ENCODE measurements around the gene RBBP4.
"Not testable (repeated sequence)": the region's sequence is repeated elsewhere in the genome, so short reads cannot be mapped to it uniquely, and the experiment has no call there.

Gene RBBP4

GRCh38 chr1:32665915-32666314 is 14.9 kb downstream of the RBBP4 start:
- no peak for DNase-seq
- no peaks in the 10 kb centered on the region for H3K27me3 ChIP-seq (ENCODE audit: insufficient read depth, low read depth, severe bottlenecking)
- no peak overlapping the region for H3K4me3 ChIP-seq (ENCODE audit: low read depth, low read length)
- no peak for TF ChIP-seq CTCF (IDR thresholded peaks at IDR 0.05; ENCODE audit: low read depth, low read length)
- H3K9me3 ChIP-seq (ENCODE audit: severe bottlenecking) = no peaks in the 10 kb centered on the region
- H3K36me3 ChIP-seq = peaks cover 95% of the 10 kb centered on the region
- H3K27ac ChIP-seq = no peak overlapping the region

- H3K27ac ChIP-seq = no peak overlapping the region
- H3K27me3 ChIP-seq (ENCODE audit: insufficient read depth, low read depth, severe bottlenecking) = no peaks in the 10 kb centered on the region
- no peaks in the 10 kb centered on the region for H3K9me3 ChIP-seq (ENCODE audit: severe bottlenecking)
- no peak for TF ChIP-seq CTCF (IDR thresholded peaks at IDR 0.05; ENCODE audit: low read depth, low read length)
- H3K36me3 ChIP-seq = peaks cover 97% of the 10 kb centered on the region
- no peak overlapping the region for H3K4me3 ChIP-seq (ENCODE audit: low read depth, low read length)
- no peak for DNase-seq
Observed at GRCh38 chr1:32666901-32667566, 16.0 kb downstream of the RBBP4 start.

GRCh38 chr1:32668716-32669115 is 17.7 kb downstream of the RBBP4 start:
- H3K36me3 ChIP-seq = peaks cover 98% of the 10 kb centered on the region
- H3K9me3 ChIP-seq (ENCODE audit: severe bottlenecking); H3K4me3 ChIP-seq (ENCODE audit: low read depth, low read length); H3K27me3 ChIP-seq (ENCODE audit: insufficient read depth, low read depth, severe bottlenecking); H3K27ac ChIP-seq; DNase-seq: not testable (repeated sequence)

- Histone ChIP-seq H3K27ac (no peak overlapping the region), H3K27me3 (ENCODE audit: insufficient read depth, low read depth, severe bottlenecking) (no peaks in the 10 kb centered on the region), H3K4me3 (ENCODE audit: low read depth, low read length) (no peak overlapping the region), H3K36me3 (peaks cover 91% of the 10 kb centered on the region), H3K9me3 (ENCODE audit: severe bottlenecking) (no peaks in the 10 kb centered on the region)
- no peak for TF ChIP-seq CTCF (IDR thresholded peaks at IDR 0.05; ENCODE audit: low read depth, low read length)
- no peak for DNase-seq
Observed at GRCh38 chr1:32676945-32677344, 25.9 kb downstream of the RBBP4 start.

- H3K9me3 ChIP-seq (ENCODE audit: severe bottlenecking) = not testable (repeated sequence)
Observed at GRCh38 chr1:32679993-32680392, 29.0 kb downstream of the RBBP4 start.

GRCh38 chr1:32680642-32681041 is 29.6 kb downstream of the RBBP4 start:
- DNase-seq = no peak
- H3K27ac ChIP-seq = no peak overlapping the region
- H3K36me3 ChIP-seq = peaks cover 88% of the 10 kb centered on the region
- no peaks in the 10 kb centered on the region for H3K9me3 ChIP-seq (ENCODE audit: severe bottlenecking)
- no peak for TF ChIP-seq CTCF (IDR thresholded peaks at IDR 0.05; ENCODE audit: low read depth, low read length)
- no peak overlapping the region for H3K4me3 ChIP-seq (ENCODE audit: low read depth, low read length)
- no peaks in the 10 kb centered on the region for H3K27me3 ChIP-seq (ENCODE audit: insufficient read depth, low read depth, severe bottlenecking)

More at GRCh38 chr1:32679993-32680392, 29.0 kb downstream of the RBBP4 start:
- not testable (repeated sequence) for H3K27ac ChIP-seq; H3K27me3 ChIP-seq (ENCODE audit: insufficient read depth, low read depth, severe bottlenecking); DNase-seq; H3K4me3 ChIP-seq (ENCODE audit: low read depth, low read length)
- peaks cover 88% of the 10 kb centered on the region for H3K36me3 ChIP-seq

GRCh38 chr1:32681509-32681908 is 30.5 kb downstream of the RBBP4 start:
- H3K27ac ChIP-seq = no peak overlapping the region

More at GRCh38 chr1:32681509-32681908, 30.5 kb downstream of the RBBP4 start:
- Histone ChIP-seq H3K4me3 (ENCODE audit: low read depth, low read length) (no peak overlapping the region), H3K27me3 (ENCODE audit: insufficient read depth, low read depth, severe bottlenecking) (no peaks in the 10 kb centered on the region), H3K36me3 (peaks cover 90% of the 10 kb centered on the region), H3K9me3 (ENCODE audit: severe bottlenecking) (no peaks in the 10 kb centered on the region)
- DNase-seq = no peak
- no peak for TF ChIP-seq CTCF (IDR thresholded peaks at IDR 0.05; ENCODE audit: low read depth, low read length)
